ENCODE results near the gene UBA1.

The UBA1 gene

DNA sequence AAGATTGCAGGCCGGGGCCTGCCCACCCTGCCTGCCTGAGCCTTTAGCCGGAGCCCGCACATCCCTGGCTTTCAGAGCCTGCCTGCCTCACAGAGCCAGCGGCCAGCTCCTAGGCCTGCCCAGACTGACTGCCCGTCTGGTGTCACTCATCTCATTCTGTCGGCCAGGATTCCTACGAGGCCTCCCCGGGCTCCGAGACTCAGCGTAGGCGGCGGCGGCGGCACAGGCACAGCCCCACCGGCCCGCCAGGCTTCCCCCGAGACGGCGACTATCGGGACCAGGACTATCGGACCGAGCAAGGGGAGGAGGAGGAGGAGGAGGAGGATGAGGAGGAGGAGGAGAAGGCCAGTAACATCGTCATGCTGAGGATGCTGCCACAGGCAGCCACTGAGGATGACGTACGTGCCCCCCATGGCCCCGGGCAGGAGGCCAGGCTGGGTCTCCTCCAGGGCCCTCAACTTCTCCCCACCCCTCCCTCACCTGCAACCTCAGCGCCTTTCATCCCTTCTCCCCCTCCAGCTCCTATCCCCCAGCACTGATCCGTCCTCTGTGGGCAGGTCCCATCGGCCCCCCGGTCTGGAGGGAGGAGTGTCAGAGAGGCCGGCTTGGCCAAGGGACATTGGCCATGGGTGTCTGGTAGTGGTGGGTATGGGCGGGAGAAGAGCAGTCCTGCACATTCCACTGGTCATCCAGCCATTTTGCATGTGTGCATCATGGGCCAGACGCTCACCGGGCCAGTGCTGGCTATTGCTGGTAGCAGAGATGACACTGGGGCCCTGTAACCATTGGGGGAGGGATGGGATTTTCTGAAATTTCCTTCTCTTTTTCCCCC is 22.6 kb upstream of the UBA1 start:
- DNase-seq: no peak

DNA sequence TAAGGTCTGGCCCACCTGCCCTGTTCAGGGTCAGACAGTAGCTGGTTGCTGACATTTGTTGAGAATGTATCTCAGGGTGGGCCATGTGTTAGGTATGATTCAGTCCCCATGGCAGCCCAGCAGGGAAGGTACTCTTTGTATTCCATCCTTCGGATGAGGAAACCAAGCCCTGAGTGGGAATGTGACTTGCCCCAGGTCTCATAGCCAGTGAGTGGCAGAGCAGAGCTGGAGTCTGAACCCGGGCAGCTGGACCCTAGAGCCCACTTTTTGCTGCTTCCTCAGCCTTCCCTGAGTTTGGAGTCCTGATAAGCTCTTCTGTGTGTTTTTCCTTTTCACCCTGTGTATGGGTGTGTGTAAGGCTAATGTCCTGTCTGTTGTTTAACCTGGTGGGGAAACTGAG is 21.6 kb upstream of the UBA1 start:
- no peak for DNase-seq

DNA sequence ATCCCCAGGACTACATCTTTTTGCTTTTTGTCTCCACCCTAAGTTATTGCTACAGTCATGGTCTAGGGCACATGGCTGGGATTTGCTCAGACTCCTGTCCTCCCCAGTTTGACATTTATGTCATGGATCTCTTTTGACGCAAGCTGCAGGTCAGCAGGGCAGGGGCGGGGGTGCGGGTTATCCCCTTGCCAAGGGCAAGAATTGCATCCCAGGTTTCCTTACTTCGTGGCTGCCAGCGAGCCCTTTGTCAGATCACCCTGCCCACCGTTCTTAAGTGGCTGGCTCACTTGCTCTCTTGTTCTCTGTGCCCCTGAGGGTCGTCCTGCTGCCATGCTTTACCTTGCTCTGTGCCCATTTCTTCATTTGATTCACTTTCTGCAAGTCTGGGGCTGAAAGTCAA is 21.1 kb upstream of the UBA1 start:
- no peak for DNase-seq

DNA sequence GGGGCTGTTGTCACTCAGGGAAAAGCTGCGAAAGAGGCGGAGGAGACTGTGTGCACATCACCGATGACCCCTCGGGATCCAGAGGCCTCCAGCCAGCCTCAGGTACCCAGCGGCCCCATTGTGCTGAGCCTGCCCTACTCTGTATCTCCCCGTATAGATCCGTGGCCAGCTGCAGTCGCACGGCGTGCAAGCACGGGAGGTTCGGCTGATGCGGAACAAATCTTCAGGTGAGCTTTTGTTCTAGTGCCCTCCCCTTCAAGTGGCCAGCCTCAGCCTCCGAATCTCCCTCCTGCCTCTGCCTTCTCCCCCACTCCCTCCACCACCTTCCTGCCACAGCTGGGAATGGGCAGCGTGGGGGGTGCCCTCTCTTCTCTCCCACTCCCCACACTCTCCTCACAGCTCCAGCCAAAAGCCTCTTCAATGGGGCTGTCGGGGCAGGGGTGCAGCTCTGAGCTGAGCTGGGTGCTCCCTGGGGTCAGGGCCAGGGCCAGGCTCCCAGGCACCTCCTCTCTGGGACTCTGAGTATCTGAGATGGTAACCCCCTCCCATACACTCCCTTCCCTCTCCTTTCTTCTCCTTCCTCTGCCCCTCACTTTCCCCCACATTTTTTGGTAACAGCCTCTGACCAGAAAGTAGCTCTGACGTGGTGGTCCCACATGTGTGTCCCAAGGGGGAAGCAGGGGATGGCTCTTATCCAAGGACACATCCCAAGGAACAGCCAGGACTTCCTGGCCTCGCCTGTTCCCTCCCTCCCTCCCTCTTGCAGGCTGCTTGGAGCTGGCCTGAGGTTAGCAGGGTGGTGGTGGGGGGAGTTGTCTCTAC is 20.4 kb upstream of the UBA1 start:
- no peak for DNase-seq

DNA sequence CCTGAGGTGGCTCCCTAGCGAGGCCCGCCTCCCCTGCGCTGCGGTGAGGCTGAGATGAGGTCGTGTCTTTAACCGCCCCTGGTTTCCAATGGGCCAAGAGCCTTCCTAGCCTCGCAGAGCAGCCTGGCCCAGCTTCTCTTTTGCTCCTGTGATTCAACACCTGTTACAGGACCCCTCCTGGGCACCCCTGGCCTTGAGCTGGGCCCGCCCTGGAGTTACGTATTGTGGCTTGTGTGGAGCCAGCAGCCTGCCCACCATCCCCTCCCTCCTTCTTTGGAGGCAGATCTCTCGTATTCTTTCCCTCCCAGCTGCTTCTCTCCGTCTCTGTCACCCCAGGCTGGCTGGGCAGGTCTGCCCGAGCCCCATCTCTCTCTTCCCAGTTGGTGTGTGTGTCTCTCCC is 19.3 kb upstream of the UBA1 start:
- no peak for DNase-seq

DNA sequence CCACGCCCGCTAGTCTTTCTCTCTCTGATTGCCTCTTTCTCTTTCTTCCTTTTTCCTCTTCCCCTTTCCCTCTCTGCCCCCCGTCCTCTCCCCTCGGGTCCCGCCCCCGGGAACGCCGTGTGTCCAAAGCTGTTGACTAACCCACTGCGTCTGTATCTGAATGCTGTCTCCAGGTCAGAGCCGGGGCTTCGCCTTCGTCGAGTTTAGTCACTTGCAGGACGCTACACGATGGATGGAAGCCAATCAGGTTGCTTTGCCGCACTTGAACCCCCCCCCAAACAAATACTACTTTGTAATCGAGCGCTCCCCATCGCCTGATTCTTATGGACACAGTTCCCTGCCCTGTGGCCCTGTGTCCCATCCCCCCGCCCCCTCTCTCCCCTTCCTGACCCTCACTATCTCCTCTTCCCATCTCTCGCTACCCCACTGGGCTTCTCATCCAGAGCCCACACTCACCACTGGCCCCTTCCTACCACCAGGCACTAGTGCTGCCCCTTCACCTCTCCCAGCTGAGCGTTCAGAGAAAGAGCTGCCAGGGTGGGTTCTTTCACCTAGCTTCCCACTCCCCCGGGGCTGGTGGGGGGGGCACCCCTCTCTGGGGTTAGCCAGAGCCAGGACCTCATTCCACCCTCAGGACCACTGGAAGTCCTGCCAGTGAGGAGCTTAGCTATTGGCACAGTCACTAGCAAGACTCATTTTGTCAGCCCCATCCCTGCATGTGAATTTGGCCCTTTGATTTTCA is 18.6 kb upstream of the UBA1 start:
- DNase-seq: no peak

DNA sequence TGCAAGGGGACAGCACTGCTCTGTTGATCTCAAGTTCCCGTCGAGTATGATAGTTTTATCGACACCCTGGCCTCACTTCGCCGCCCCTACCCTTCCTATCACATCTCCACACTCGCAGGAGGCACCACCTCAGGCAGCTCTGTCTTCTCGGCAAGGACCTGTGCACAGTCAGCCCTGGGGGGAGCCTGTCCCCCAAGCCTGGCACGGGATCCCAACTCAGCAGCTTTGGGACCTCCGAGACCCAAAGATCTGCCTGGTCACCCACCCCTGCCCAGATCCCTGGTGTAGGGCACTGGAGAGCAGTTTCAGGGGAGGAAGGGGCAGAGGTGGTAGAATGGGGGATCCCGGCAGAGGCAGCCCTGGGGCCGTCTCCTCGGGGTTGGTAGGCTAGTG is 18.0 kb upstream of the UBA1 start:
- no peak for DNase-seq

DNA sequence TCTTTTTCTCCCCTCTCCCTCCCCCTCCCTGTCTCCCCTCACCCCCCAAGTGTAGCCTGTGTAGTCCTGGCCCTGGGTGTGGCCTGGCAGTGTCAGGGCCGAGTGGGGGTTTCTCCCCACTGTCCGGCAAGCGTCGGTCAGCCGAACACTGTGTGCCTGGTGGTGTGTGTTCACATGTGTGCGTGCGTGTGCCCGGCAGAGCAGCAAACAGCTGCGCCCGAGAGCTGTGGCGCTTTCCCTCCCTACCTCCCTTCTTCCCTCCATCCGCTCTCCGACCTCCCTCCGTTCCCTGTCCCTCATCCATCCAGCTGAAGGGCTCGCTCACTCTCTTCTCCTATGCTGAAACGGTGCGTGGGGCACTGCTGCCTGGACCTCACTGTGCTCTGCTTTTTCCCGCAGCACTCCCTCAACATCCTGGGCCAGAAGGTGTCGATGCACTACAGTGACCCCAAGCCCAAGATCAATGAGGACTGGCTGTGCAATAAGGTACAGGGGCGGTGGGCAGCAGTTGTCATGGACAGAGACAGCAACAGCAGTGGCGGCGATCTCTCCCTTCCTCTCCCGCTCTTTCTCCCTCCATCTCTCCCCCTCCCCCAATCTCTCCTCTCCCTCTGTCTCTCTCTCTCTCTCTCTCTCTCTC is 17.4 kb upstream of the UBA1 start:
- DNase-seq: no peak

DNA sequence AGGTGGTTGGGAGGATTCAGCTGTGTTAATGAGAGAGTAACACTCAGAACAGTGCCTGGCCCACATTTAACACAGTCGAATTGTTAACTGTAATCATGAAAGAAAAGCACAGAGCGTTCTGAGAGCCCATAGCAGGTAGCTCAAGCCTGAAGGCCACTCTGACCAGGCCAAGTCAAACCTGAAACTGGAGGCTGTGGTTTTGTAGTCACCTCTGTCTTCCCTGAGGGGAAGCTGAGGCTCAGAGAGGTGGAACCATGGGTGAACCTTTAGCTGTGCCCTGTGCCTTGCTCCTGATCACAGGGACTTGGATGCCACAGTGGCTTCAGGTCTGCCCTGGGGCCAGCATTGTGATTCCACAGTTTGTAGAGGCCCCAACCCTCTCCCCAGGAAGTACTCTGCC is 16.6 kb upstream of the UBA1 start:
- DNase-seq: no peak

DNA sequence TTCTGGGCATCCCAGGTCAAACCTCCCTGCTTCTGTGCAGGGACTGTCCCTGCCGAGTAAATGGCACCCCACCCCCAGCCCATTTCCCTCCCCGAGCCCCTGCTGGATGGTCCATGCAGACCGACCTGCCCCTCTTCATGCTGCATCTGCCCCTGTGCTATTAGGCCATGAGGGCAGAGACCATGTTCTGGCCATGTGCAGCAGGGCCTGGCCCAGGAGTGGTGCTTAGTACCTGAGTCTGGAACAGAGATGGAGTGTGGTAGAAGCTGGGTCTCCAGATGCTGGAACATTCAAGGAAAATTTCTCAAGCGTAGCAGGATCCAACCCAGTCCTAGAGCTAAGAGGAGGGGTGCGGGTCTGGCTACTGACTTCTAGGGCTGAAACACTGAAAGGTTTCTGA is 15.3 kb upstream of the UBA1 start:
- DNase-seq: no peak

DNA sequence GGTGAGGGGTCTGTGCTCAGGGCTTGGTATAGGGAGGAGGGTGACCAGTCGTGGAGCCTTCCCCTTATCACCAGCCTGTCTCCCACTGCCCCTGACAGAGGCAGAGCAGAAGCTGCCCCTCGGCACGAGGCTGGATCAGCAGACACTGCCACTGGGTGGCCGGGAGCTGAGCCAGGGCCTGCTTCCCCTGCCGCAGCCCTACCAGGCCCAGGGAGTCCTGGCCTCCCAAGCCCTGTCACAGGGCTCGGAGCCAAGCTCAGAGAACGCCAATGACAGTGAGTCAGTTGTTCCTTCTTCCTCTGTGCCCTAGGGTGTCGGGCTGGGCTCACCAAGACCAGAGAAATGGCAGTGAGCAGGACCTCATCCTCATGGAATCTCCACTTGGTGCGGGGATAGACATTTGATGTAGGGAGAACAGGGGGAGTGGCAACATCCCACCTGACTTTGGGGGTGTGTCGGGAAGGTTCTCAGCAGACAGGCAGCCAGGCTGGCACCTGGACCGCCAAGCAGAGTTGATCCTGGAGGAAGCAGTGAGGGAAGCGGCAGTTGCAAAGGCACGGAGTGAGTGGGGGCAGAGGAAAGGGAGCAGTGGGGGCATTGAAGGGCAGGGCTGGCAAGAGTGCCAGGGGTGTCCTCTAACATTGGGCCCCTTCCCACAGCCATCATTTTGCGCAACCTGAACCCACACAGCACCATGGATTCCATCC is 14.3 kb upstream of the UBA1 start:
- no peak for DNase-seq

DNA sequence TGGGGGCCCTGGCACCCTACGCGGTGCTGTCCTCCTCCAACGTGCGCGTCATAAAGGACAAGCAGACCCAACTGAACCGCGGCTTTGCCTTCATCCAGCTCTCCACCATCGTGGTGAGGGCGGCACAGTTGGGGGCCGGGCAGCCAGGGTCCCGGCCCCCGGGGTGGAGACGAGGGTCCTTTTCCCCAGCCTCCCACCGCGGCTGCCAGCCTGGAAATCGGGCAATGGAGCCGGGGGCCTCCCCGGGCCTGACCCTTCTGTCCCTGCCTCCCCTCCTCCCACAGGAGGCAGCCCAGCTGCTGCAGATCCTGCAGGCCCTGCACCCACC is 13.7 kb upstream of the UBA1 start:
- no peak for DNase-seq

DNA sequence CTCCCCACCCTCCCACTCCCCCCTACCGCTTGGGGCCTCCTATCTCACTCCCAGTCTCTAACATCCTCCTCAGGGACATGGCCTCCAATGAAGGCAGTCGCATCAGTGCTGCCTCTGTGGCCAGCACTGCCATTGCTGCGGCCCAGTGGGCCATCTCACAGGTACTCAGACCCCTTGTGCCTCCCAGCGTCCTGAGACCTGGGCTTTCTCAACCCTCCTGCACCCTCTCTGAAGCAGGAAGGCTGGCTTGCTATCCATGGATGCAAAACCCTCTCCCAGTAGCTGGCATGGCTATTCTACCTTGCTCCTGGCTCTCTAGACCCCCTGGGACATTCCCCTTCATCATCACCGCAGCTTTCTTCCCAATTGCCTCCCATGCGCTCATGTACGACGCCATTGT is 13.3 kb upstream of the UBA1 start:
- no peak for DNase-seq

DNA sequence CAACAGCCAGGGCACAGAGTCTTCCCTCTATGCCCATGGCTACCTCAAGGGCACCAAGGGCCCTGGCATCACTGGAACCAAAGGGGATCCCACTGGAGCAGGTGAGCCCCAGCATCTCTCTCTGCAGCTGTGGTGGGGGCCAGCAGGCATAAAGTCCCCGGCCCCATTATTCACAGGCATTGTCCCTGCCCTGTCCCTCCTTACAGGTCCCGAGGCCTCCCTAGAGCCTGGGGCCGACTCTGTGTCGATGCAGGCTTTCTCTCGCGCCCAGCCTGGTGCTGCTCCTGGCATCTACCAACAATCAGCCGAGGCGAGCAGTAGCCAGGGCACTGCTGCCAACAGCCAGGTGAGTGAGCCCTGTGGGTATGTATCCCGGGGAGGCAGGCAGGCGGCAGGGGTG is 12.3 kb upstream of the UBA1 start:
- DNase-seq: no peak

DNA sequence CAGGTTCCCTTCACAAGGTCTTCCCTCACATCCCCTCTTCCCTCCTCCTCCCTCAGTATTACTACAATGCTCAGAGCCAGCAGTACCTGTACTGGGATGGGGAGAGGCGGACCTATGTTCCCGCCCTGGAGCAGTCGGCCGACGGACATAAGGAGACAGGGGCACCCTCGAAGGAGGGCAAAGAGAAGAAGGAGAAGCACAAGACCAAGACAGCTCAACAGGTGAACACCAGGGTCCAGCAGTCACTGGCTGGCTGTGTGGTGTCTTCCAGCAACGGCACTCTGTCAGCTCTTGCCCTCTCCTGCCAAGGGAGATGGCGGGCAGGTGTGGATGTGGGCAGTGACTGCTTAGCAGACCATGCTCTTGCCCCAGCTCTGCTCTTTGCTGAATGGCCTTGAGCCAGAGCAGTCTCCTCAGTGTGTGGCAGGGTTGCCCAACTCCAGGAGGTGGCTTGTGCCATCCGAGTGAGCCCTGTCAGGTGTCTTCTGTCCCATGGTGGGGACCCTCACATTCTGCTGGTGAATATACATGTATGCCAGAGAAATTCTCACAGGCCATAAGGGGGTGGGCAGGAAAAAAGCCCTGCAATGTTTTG is 11.4 kb upstream of the UBA1 start:
- no peak for DNase-seq

DNA sequence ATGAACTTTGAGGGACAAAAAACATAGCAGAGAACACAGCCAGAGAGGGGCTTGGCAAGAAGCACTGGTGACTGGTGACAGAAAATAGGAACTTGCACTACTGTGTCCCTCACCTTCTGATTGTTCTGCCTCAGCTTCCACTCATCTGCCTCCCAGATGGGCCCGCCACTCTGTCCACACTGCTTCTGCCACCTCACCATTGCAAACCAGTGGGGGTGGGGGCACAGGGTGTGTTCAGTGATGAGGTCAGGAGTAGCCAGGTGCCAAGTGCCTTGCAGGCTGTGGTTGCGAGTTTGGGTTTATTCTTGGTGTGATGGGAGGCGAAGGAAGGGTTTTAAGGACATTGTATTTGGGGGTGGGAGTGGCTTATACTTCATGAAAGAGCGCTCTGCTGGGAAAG is 9.1 kb upstream of the UBA1 start:
- DNase-seq: no peak

DNA sequence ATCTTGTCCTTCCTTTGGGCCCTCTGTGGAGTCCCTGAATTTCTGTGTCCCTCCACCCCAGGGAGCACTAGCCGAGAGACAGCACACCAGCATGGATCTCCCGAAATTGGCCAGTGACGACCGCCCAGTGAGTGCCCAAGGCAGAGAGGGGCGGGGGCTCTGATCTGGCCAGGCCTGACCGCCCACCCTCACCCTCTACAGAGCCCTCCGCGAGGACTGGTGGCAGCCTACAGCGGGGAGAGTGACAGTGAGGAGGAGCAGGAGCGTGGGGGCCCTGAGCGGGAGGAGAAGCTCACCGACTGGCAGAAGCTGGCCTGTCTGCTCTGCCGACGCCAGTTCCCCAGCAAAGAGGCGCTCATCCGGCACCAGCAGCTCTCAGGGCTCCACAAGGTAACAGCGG is 8.4 kb upstream of the UBA1 start:
- no peak for DNase-seq

DNA sequence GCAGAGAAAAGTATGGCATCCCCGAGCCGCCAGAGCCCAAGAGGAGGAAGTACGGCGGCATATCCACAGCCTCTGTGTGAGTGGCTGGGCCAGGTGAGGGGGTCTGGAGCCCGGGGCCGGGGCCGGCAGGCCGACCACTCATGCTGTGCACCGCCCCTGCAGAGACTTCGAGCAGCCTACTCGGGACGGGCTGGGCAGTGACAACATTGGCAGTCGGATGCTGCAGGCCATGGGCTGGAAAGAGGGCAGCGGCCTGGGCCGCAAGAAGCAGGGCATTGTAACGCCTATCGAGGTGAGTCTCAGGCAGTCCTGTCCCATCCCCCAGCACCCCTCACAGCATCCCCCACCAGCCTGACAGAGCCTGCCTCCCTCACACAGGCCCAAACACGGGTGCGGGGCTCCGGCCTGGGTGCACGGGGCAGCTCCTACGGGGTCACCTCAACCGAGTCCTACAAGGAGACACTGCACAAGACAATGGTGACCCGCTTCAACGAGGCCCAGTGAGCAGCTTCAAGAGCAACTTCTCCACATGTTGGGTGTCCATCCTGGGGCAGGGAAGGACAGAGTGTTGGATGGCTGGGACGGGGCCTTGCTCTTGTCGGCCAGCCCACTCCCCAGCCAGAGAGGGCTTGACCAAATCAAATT is 7.4 kb upstream of the UBA1 start:
- no peak for DNase-seq

DNA sequence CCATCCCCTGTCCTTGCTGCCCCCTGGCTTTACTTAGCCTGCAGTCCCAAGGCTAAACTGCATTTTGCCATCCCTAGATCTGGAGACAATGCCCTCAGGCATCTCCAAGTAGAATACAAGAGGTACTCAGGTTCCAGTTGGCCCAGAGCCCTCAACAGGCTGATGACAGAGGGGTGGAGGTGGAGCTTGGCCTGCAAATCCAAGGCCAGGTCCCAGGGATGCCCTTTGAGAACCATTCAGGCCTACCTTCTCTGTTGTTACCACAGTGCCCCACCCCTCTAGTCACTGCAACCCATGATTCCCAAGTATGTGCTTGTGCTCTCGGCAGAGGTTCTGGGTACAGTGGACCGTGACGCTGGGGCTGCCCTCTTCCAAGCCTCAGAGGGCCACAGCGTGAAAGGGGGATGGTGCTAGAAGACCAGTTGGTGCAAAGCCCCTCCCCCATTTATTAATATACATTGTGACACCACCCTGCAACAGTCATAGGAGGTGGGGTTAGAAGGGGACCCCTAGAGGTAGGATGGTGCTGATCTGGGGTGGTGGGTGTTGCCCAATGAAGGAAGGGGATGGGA is 6.4 kb upstream of the UBA1 start:
- no peak for DNase-seq

DNA sequence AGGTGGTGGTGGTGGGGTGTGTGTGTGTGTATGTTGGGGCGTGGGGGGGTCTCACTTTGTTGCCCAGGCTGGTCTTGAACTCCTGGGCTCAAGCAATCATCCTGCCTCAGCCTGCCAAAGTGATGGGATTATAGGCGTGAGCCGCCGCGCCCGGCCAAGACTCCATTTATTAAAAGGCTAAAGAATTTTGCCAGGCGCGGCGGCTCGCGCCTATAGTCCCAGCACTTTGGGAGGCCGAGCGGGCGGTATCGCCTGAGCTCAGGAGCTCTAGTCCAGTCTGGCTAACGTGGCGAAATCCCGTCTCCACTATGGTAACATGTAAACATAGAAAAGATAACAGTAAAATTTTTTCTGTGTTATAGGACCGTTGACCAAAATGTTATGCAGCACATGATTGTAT is 3.7 kb upstream of the UBA1 start:
- DNase-seq: no peak
